ENCODE data around the gene SRRM5. TPM values are rescaled to one million over a fixed set of nuclear protein-coding genes. Genes with fewer than 3 reads are reported as not detected.

SRRM5 gene
- polyA plus RNA-seq, 1 of the 3 experiments (the other 2 are of a cell fraction) = 0.15 TPM

DNA sequence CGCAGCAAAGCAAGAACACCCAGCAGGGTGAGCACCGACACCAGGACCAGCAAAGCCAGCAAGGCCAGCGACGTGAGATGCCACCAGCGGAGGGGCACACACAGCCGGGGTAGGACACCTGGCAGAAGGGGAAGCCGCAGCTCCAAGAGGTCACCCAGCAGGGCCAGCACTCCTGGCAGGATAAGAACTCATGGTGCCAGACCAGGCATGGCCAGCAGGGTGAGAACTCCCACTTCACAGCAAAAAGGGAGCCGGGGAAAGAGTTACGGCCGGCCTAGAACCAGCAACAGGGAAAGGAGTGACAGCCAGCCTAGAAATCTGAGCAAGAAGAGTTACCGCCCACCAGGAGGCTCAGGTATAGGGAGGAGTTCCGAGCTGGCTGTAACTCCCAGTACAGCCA is 486 bp downstream of the SRRM5 start:
- Histone ChIP-seq H3K79me2 (ENCODE audit: insufficient read depth) (peaks cover 61% of the 10 kb centered on the region), H3K9me2 (no peaks in the 10 kb centered on the region), H3K4me3 (ENCODE audit: low read depth in 2 of 2, low read length in 1 of 2) (no peak overlapping the region), H3K36me3 (replicated peaks in 1 of 2; ENCODE audit: control insufficient read depth in 1 of 2, insufficient read depth in 2 of 2, low read length in 1 of 2) (peaks cover 6 to 21% of the 10 kb centered on the region in 2 experiments), H3F3A (replicated peaks; ENCODE audit: insufficient read depth) (no peaks in the 10 kb centered on the region), H3K9me3 (no peaks in the 10 kb centered on the region), H3K27me3 (ENCODE audit: insufficient read depth) (no peaks in the 10 kb centered on the region), H3K4me1 (ENCODE audit: control insufficient read depth in 1 of 2, insufficient read depth in 2 of 2, low read depth in 1 of 2, low read length in 1 of 2) (no peaks in the 10 kb centered on the region; a peak in 1 of 4 replicates), H3K4me2 (no peak overlapping the region), H4K20me1 (ENCODE audit: insufficient read depth) (no peaks in the 10 kb centered on the region), H2AFZ (ENCODE audit: low read depth) (no peak overlapping the region), H3K9ac (no peak overlapping the region), H3K27ac (ENCODE audit: low read depth in 2 of 2, low read length in 1 of 2) (no peak overlapping the region)
- 92% methylated on average over 11 of the region's 12 CpGs for WGBS (ENCODE audit: low lambda C conversion rate)
- no peak for DNase-seq
- TF ChIP-seq MXI1 (IDR thresholded peaks at IDR 0.05; ENCODE audit: low read depth, low read length) = no peak
- TF ChIP-seq YY1 (IDR thresholded peaks at IDR 0.05; ENCODE audit: low read depth) = no peak
- ChIA-PET CTCF (no interaction called here), POLR2A (no interaction called here)

DNA sequence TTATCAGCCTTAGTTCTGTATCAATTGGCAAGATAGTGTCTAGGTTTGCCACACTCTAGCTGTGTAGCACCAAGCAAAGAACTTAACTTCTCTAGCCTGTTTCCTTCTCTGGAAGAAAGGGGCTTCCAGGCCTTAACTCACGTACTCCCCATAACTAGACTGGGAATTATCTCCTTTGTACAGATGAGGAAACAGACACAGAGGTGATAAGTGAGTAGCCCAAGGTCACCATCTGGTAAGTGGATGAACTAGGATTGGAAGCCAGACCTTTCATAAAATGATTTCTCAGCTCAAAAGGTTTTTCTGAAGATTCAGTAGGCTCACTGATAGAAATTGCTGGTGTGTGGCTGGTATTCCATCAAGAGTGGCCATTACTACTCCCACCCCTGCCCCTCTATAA is 4.4 kb downstream of the SRRM5 start:
- no peaks in the 10 kb centered on the region for H3K9me3 ChIP-seq
- no peaks in the 10 kb centered on the region for H3K9me2 ChIP-seq
- H3K36me3 ChIP-seq (replicated peaks in 1 of 2; ENCODE audit: control insufficient read depth in 1 of 2, insufficient read depth in 2 of 2, low read length in 1 of 2) = peaks cover 6 to 21% of the 10 kb centered on the region in 2 experiments
- H3F3A ChIP-seq (replicated peaks; ENCODE audit: insufficient read depth) = no peaks in the 10 kb centered on the region
- H3K9ac ChIP-seq = no peak overlapping the region
- H3K4me2 ChIP-seq = no peak overlapping the region
- H3K79me2 ChIP-seq (ENCODE audit: insufficient read depth) = peaks cover 64% of the 10 kb centered on the region
- H3K4me3 ChIP-seq (ENCODE audit: low read depth in 2 of 2, low read length in 1 of 2) = no peak overlapping the region
- WGBS (ENCODE audit: low lambda C conversion rate) = 95% methylated on average over 1 of the region's 1 CpG
- no peak overlapping the region; a peak in 1 of 4 replicates for H3K27ac ChIP-seq (ENCODE audit: low read depth in 2 of 2, low read length in 1 of 2)
- no peak for TF ChIP-seq EZH2phosphoT487 (IDR thresholded peaks at IDR 0.05; ENCODE audit: borderline replicate concordance, low read depth)
- TF ChIP-seq, protein P1, sequence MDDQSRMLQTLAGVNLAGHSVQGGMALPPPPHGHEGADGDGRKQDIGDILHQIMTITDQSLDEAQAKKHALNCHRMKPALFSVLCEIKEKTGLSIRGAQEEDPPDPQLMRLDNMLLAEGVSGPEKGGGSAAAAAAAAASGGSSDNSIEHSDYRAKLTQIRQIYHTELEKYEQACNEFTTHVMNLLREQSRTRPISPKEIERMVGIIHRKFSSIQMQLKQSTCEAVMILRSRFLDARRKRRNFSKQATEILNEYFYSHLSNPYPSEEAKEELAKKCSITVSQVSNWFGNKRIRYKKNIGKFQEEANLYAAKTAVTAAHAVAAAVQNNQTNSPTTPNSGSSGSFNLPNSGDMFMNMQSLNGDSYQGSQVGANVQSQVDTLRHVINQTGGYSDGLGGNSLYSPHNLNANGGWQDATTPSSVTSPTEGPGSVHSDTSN (IDR thresholded peaks at IDR 0.05) = no peak
- TF ChIP-seq RFX5 (IDR thresholded peaks at IDR 0.05; ENCODE audit: low read length) = no peak
- no peak for TF ChIP-seq MXI1 (IDR thresholded peaks at IDR 0.05; ENCODE audit: low read depth, low read length)
- TF ChIP-seq JUND (IDR thresholded peaks at IDR 0.05) = no peak
- no peak for TF ChIP-seq TCF12 (IDR thresholded peaks at IDR 0.05)
- no peak for TF ChIP-seq YY1 (IDR thresholded peaks at IDR 0.05; ENCODE audit: low read depth)
- no peak for TF ChIP-seq TEAD4 (IDR thresholded peaks at IDR 0.05; ENCODE audit: borderline replicate concordance, insufficient read depth)
- TF ChIP-seq TAF1 (IDR thresholded peaks at IDR 0.05; ENCODE audit: borderline replicate concordance, low read depth, low read length) = no peak
- TF ChIP-seq, protein P2, sequence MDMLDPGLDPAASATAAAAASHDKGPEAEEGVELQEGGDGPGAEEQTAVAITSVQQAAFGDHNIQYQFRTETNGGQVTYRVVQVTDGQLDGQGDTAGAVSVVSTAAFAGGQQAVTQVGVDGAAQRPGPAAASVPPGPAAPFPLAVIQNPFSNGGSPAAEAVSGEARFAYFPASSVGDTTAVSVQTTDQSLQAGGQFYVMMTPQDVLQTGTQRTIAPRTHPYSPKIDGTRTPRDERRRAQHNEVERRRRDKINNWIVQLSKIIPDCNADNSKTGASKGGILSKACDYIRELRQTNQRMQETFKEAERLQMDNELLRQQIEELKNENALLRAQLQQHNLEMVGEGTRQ (IDR thresholded peaks at IDR 0.05; ENCODE audit: borderline replicate concordance, low read depth, low read length) = no peak
- TF ChIP-seq MEF2A (IDR thresholded peaks at IDR 0.05; ENCODE audit: borderline replicate concordance, low read depth) = no peak
- no peak for TF ChIP-seq SMC3 (IDR thresholded peaks at IDR 0.05; ENCODE audit: low read depth, low read length)
- TF ChIP-seq EP300 (IDR thresholded peaks at IDR 0.05; ENCODE audit: borderline replicate concordance in 1 of 2, low read depth in 1 of 2, low read length in 1 of 2) = no peak
- ChIA-PET CTCF (interaction anchor here (0.5 to 1.2 kb wide), 3 partner anchors 17 to 97 kb away, joined by 3 read pairs; no protein-coding TSS in a partner anchor), POLR2A (no interaction called here)
- no peaks in the 10 kb centered on the region for H4K20me1 ChIP-seq (ENCODE audit: insufficient read depth)
- DNase-seq = no peak
- peaks cover 7 to 12% of the 10 kb centered on the region in 2 experiments; a peak in 2 of 4 replicates for H3K4me1 ChIP-seq (ENCODE audit: control insufficient read depth in 1 of 2, insufficient read depth in 2 of 2, low read depth in 1 of 2, low read length in 1 of 2)
- no peaks in the 10 kb centered on the region for H3K27me3 ChIP-seq (ENCODE audit: insufficient read depth)
- no peak overlapping the region for H2AFZ ChIP-seq (ENCODE audit: low read depth)
